Activated CD8-positive, alpha-beta memory T cell treated with anti-CD3 and anti-CD28 coated beads, Interleukin-2, amount 10 ng/mL, durations not matched to agents 7 days and 5 days (primary cell): ENCODE measurements around the gene SKI. TPM values are rescaled to one million over a fixed set of nuclear protein-coding genes. Genes with fewer than 3 reads are reported as not detected.

Experiments
- ATAC-seq: fragments of 150-1000 bp; cut with Tn5 transposase; one replicate; pipeline ENCODE4 v1.10.0; 2021; ENCODE audit warnings: moderate library complexity
- CTCF ChIA-PET: fragments of 350-600 bp; sonication (Branson Sonifier 250); formaldehyde crosslinking; loops from one replicate; lab custom pipeline; 2021; ENCODE audit warnings: antibody characterized with exemption; lab: Charles Lee
- DNase-seq: peaks from one replicate; pipeline ENCODE4 v3.0.0-alpha.2; 2020
- H3K27ac Mint-ChIP-seq: one replicate; pipeline ENCODE4 v1.8.0; 2021; ENCODE audit warnings: mild to moderate bottlenecking, mixed read lengths
- H3K27me3 Mint-ChIP-seq: one replicate; pipeline ENCODE4 v1.8.0; 2021; ENCODE audit warnings: mixed read lengths
- H3K36me3 Mint-ChIP-seq: one replicate; pipeline ENCODE4 v1.8.0; 2021; ENCODE audit warnings: mild to moderate bottlenecking, mixed read lengths
- H3K4me1 Mint-ChIP-seq: one replicate; pipeline ENCODE4 v1.8.0; 2021; ENCODE audit warnings: mixed read lengths
- H3K4me3 Mint-ChIP-seq: one replicate; pipeline ENCODE4 v1.8.0; 2021; ENCODE audit warnings: mild to moderate bottlenecking, moderate library complexity, mixed read lengths
- H3K9me3 Mint-ChIP-seq: one replicate; pipeline ENCODE4 v1.8.0; 2022; ENCODE audit warnings: low read depth, mixed read lengths
- total RNA-seq, 2 experiments: library from RNA; stranded (reverse); gene quantifications; one replicate each; pipeline ENCODE4 v1.2.3, GENCODE V29; 2021

SKI gene
- total RNA-seq, 2 experiments from 2014 or later: 35.0 to 42.9 TPM

DNA sequence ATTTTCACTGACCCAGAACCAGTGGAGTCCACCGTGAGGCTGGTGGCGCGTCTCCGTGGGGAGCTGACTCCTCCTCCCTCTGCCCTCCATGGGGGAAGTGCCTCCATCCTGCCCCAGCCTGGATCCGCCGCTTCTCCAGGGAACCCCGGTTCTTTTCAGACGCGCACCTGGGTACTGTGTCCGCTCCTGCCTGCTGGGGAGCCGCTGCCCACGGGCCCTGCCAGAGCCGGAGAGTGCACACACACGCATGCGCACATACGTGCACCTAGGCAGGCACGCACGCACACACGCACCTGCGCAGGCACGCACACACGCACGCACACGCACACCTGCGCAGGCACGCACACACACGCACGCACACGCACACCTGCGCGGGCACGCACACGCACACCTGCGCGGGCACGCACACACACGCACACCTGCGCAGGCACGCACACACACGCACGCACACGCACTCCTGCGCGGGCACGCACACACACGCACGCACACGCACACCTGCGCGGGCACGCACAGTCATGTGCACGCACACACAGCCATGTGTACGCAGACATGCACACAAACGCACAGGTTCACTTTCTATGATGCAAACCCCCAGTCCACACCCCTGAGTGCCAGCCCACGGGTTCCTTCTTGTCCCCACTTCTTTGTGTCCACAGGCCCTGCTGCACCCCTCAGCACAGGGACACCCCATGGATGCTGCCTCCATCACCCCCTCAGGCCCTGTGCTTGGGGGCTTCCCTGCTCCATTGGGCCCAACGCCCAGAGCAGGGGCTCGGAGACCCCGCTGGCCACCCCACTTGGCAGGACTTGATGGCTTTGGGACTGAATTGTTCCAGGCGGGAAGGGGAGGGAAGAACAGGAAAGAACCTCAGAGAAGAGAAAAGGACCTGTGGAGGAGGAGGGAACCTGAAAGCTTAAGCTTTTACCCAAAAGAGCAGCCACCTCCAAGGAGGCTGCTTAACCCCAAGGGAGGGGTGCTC, 120.5 kb downstream of the SKI start:
- DNase-seq (no peak), ATAC-seq (no peak)
- Mint-ChIP-seq H3K27me3 (no peaks in the 10 kb centered on the region), H3K4me1 (no peaks in the 10 kb centered on the region), H3K27ac (no peak overlapping the region), H3K4me3 (no peak overlapping the region), H3K36me3 (no peaks in the 10 kb centered on the region), H3K9me3 (no peaks in the 10 kb centered on the region)
- CTCF ChIA-PET: no interaction called here

GRCh38 chr1:2349806-2350205, 121.7 kb downstream of the SKI start:
- H3K27ac Mint-ChIP-seq: no peak overlapping the region
- H3K4me1 Mint-ChIP-seq: no peaks in the 10 kb centered on the region
- no peaks in the 10 kb centered on the region for H3K27me3 Mint-ChIP-seq
- H3K36me3 Mint-ChIP-seq: no peaks in the 10 kb centered on the region
- no peaks in the 10 kb centered on the region for H3K9me3 Mint-ChIP-seq
- H3K4me3 Mint-ChIP-seq: no peak overlapping the region
- DNase-seq (no peak), ATAC-seq (no peak)
- CTCF ChIA-PET: no interaction called here

DNA sequence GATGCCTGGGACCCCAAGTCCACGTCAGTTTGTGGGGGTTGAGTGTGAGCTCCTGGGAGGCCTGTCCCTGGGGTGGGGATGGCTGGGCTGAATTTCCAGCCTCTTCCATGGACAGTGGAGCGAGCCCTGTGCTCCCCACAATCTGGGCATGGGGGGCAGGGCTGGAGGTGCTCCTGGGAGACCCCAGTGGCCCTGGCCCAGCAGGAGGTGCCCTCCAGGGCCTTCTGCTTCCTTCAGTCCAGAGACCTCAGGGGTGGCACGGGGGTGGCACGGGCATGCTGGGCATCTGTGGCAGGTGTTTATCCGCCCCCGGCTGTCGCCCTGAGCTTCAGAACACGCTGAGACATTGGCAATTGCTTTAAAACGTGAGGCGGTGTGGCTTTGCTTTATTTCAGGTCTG, 122.4 kb downstream of the SKI start:
- no peak for DNase-seq
- no peak for ATAC-seq
- no peak overlapping the region for H3K27ac Mint-ChIP-seq
- no peaks in the 10 kb centered on the region for H3K4me1 Mint-ChIP-seq
- no peak overlapping the region for H3K4me3 Mint-ChIP-seq
- H3K27me3 Mint-ChIP-seq: no peaks in the 10 kb centered on the region
- no peaks in the 10 kb centered on the region for H3K9me3 Mint-ChIP-seq
- H3K36me3 Mint-ChIP-seq: no peaks in the 10 kb centered on the region
- CTCF ChIA-PET: no interaction called here

- no peaks in the 10 kb centered on the region for H3K36me3 Mint-ChIP-seq
- H3K27ac Mint-ChIP-seq: no peak overlapping the region
- H3K27me3 Mint-ChIP-seq: no peaks in the 10 kb centered on the region
- H3K9me3 Mint-ChIP-seq: no peaks in the 10 kb centered on the region
- CTCF ChIA-PET: interaction anchor here (1.5 kb wide), 1 partner anchor 31 kb away, joined by 5 read pairs; no protein-coding TSS in a partner anchor
- DNase-seq: no peak
- no peaks in the 10 kb centered on the region for H3K4me1 Mint-ChIP-seq
- no peak overlapping the region for H3K4me3 Mint-ChIP-seq
- no peak for ATAC-seq
Measured at GRCh38 chr1:2350911-2351655, 123.0 kb downstream of the SKI start.

GRCh38 chr1:2351723-2352122, 123.6 kb downstream of the SKI start:
- Mint-ChIP-seq H3K27me3 (no peaks in the 10 kb centered on the region), H3K27ac (no peak overlapping the region), H3K9me3 (no peaks in the 10 kb centered on the region), H3K4me3 (no peak overlapping the region), H3K4me1 (no peaks in the 10 kb centered on the region), H3K36me3 (no peaks in the 10 kb centered on the region)
- ATAC-seq (no peak), DNase-seq (no peak)
- CTCF ChIA-PET: interaction anchor here (1.5 kb wide), 1 partner anchor 30 kb away, joined by 5 read pairs; no protein-coding TSS in a partner anchor

GRCh38 chr1:2352341-2352896, 124.3 kb downstream of the SKI start:
- Mint-ChIP-seq H3K36me3 (no peaks in the 10 kb centered on the region), H3K4me3 (no peak overlapping the region), H3K9me3 (no peaks in the 10 kb centered on the region), H3K27ac (no peak overlapping the region), H3K4me1 (no peaks in the 10 kb centered on the region), H3K27me3 (no peaks in the 10 kb centered on the region)
- ATAC-seq: no peak
- no peak for DNase-seq
- CTCF ChIA-PET: interaction anchor here (1.5 kb wide), 1 partner anchor 29 kb away, joined by 5 read pairs; no protein-coding TSS in a partner anchor

GRCh38 chr1:2352897-2353550, 124.9 kb downstream of the SKI start:
- DNase-seq: no peak

DNA sequence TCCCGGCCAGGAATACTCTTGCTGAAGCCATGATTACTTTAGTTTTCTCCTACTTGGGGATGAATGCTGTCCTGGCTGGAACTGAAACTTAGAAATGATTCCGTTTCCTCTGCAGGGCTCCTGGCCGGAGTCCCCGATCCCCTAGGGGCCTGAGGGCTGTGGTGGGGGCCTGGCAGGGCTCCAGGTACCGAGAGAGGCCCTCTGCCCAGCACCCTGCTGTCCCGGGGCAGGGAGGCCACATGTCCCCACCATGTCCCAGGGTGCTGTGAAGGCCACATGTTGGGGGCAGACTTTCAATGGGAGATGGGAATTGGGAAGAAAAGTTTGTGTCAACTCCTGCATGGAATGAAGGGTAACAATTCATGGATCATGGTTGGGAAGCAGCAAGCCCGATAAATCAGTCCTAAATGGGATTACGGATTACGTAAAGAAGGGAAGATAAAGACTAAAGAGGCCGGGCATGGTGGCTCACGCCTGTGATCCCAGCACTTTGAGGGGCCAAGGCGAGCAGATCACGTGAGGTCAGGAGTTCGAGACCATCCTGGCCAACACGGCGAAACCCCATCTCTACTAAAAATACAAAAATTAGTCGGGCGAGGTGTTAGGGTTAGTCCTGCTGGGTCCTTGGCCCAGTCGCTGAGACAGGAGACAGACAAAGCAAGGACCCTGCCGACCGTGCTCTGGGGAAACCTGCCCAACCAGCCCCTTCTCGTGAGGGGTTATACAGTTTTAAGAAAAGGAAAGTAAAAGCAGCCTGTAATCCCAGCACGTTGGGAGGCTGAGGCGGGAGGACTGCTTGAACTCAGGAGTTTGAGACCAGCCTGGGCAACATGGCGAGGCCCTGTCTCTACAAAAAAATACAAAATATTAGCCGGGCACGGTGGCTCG, 125.7 kb downstream of the SKI start:
- H3K4me1 Mint-ChIP-seq: no peaks in the 10 kb centered on the region
- no peaks in the 10 kb centered on the region for H3K9me3 Mint-ChIP-seq
- CTCF ChIA-PET: no interaction called here
- no peak overlapping the region for H3K4me3 Mint-ChIP-seq
- no peaks in the 10 kb centered on the region for H3K36me3 Mint-ChIP-seq
- no peak for DNase-seq
- ATAC-seq: no peak
- H3K27me3 Mint-ChIP-seq: no peaks in the 10 kb centered on the region
- H3K27ac Mint-ChIP-seq: no peak overlapping the region

More at GRCh38 chr1:2352897-2353550, 124.9 kb downstream of the SKI start:
- CTCF ChIA-PET: no interaction called here
- no peak for ATAC-seq
- H3K4me1 Mint-ChIP-seq: no peaks in the 10 kb centered on the region
- no peaks in the 10 kb centered on the region for H3K9me3 Mint-ChIP-seq
- H3K4me3 Mint-ChIP-seq: no peak overlapping the region
- H3K27ac Mint-ChIP-seq: no peak overlapping the region
- H3K36me3 Mint-ChIP-seq: no peaks in the 10 kb centered on the region
- no peaks in the 10 kb centered on the region for H3K27me3 Mint-ChIP-seq

- Mint-ChIP-seq H3K4me3 (no peak overlapping the region), H3K27ac (no peak overlapping the region), H3K4me1 (no peaks in the 10 kb centered on the region), H3K36me3 (no peaks in the 10 kb centered on the region), H3K27me3 (no peaks in the 10 kb centered on the region), H3K9me3 (no peaks in the 10 kb centered on the region)
- CTCF ChIA-PET: no interaction called here
- DNase-seq: no peak
- no peak for ATAC-seq
Measured at GRCh38 chr1:2354511-2355372, 126.6 kb downstream of the SKI start.

DNA sequence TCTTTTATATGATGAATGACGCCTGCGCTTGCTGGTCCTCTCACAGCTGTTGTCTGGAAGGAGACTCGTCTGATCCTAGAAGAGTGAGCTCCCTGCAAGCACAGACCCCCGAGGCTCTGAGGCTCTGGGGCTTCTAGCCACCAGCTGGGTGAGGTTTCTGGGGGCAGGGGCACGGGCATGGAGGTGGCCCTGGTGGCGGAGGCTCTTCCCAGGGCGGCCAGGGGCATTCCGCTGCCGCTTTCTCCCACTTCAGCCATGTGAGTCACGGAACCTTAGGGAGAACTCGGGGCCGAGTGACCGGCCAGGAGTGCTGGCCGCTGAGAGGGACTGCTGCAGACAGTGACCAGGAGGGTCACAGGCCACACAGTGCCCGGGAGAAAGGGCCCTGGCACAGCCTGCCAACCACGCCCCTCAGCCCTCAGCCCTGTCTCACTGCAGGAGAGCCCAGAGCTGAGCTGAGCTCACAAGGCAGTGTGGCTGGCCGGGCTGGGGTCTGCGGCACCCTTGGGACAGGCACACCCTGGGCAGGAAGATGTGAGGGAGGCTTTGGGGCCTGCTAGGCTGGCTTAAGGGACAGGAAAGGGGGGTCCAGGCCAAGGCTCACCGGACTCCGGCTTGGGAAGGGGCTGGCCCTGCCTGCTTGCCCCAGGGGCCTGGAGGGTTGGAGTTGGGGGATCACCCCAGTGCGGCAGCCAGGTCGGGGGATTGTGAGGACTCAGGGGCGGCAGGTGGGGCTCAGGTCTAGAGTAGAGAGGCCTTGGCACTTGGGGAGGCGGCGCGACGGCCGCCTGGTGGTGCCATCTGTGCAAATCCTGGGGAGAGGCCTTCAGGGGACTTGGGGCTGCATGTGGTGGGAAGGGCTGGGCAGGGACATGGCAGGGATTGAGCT, 127.5 kb downstream of the SKI start:
- H3K36me3 Mint-ChIP-seq: no peaks in the 10 kb centered on the region
- H3K27me3 Mint-ChIP-seq: no peaks in the 10 kb centered on the region
- CTCF ChIA-PET: no interaction called here
- H3K4me1 Mint-ChIP-seq: no peaks in the 10 kb centered on the region
- ATAC-seq (no peak), DNase-seq (no peak)
- no peak overlapping the region for H3K4me3 Mint-ChIP-seq
- no peaks in the 10 kb centered on the region for H3K9me3 Mint-ChIP-seq
- no peak overlapping the region for H3K27ac Mint-ChIP-seq

DNA sequence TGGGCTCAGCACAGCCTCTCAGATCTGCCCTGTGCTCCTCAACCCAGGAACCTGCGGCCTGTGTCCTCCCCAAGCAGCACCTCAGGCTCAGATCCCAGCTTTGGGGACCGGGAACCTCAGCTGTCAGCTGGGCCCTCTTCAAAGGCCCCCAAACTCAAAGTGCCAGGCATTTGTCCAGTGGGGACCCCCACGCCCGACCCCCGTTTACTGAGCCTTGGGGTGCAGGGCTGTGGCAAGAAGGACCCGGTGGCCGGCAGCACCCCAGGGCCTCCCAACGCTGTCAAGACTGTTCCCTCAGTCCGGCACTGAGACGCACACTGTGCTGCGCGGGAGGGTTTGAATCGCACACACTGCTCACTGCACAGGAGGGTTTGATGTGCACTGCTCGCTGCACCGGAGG, 128.3 kb downstream of the SKI start:
- no peak for ATAC-seq
- H3K27ac Mint-ChIP-seq: no peak overlapping the region

More for the DNA sequence above, 128.3 kb downstream of the SKI start:
- H3K36me3 Mint-ChIP-seq: no peaks in the 10 kb centered on the region
- CTCF ChIA-PET: no interaction called here
- H3K27me3 Mint-ChIP-seq: no peaks in the 10 kb centered on the region
- H3K4me3 Mint-ChIP-seq: no peak overlapping the region
- H3K4me1 Mint-ChIP-seq: no peaks in the 10 kb centered on the region
- no peak for DNase-seq
- H3K9me3 Mint-ChIP-seq: no peaks in the 10 kb centered on the region
